RWPE1 (cell line): ENCODE results near the gene KIAA0232.

ENCODE experiments used
- CTCF ChIA-PET: fragments of 350-600 bp; sonication (Branson Sonifier 250); formaldehyde crosslinking; extraction: SDS; loops from one replicate; lab custom pipeline; 2021; lab: Yijun Ruan, JAX
- POLR2A ChIA-PET: fragments of 400-600 bp; formaldehyde crosslinking; extraction: SDS; loops from one replicate; lab custom pipeline; 2020; ENCODE audit warnings: antibody characterized with exemption; ENCODE audit not compliant: low non-redundant PET; lab: Yijun Ruan, JAX
- DNase-seq: peaks from one replicate; pipeline ENCODE4 v3.0.0; 2012; ENCODE audit warnings: low spot score
- H3K27ac ChIP-seq: fragments of 450-650 bp; 2 replicates; pipeline ENCODE4 v1.5.1; 2017
- TF ChIP-seq, protein P1 (sequence below): fragments of 450-650 bp; conservative IDR thresholded peaks from 2 replicates; pipeline ENCODE4 v1.5.1; 2017; ENCODE audit warnings: low read depth, mild to moderate bottlenecking

Gene KIAA0232

DNA sequence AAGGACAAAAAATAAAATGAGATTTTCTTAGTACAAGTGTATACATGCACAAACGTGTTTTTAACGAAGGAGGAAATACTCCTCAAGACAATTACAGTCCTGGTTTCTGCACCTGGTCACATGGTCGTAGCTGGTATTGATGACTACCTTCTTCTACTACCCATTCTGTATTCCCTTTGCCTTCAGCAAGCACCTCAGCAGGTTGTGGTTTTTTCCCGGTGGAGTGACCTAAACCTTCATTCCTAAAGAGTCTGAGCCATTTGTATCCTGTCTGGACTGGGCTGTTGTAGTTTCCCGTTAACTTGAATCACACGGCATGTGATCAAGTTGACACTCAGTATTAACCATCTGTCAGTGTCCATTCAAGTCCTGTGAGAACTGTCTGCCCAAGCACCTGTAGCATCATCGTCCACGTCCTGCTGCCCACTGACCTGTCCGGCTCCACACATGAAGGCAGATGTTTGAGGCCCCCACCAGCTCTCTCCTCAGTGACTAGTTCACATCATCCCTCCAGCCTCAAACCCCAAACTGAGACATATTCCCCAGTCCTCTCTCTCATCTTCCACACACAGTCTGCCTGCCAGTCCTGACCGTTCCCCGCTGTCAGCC, 96.0 kb downstream of the KIAA0232 start:
- POLR2A ChIA-PET = no interaction called here
- CTCF ChIA-PET = no interaction called here
- H3K27ac ChIP-seq = no peak overlapping the region

DNA sequence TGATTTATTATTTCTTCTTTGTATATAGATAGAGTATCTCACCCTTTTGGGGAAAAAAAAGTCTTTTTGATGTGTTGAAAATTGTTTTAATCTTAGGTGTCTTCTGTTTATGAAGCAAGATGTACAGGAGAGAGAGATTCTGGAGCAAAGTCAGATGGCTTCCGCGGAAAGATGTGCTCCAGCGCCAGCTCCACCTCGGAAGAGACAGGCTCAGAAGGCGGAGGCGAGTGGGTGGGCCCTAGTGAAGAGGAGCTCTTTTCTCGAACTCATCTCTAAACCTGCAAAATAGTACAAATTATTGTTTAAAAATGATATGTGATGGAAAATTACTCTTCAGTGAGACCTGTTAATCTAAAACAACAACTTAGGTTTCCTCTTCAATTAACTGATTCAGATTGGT, 98.2 kb downstream of the KIAA0232 start:
- POLR2A ChIA-PET = no interaction called here
- DNase-seq = no peak
- CTCF ChIA-PET = interaction anchor here (0.6 kb wide), 1 partner anchor 123 kb away, joined by 6 read pairs; no protein-coding TSS in a partner anchor
- TF ChIP-seq, protein P1, sequence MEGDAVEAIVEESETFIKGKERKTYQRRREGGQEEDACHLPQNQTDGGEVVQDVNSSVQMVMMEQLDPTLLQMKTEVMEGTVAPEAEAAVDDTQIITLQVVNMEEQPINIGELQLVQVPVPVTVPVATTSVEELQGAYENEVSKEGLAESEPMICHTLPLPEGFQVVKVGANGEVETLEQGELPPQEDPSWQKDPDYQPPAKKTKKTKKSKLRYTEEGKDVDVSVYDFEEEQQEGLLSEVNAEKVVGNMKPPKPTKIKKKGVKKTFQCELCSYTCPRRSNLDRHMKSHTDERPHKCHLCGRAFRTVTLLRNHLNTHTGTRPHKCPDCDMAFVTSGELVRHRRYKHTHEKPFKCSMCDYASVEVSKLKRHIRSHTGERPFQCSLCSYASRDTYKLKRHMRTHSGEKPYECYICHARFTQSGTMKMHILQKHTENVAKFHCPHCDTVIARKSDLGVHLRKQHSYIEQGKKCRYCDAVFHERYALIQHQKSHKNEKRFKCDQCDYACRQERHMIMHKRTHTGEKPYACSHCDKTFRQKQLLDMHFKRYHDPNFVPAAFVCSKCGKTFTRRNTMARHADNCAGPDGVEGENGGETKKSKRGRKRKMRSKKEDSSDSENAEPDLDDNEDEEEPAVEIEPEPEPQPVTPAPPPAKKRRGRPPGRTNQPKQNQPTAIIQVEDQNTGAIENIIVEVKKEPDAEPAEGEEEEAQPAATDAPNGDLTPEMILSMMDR = no peak
- no peak overlapping the region for H3K27ac ChIP-seq

More for the DNA sequence above, 96.0 kb downstream of the KIAA0232 start:
- DNase-seq = no peak
- TF ChIP-seq, protein P1 = no peak

DNA sequence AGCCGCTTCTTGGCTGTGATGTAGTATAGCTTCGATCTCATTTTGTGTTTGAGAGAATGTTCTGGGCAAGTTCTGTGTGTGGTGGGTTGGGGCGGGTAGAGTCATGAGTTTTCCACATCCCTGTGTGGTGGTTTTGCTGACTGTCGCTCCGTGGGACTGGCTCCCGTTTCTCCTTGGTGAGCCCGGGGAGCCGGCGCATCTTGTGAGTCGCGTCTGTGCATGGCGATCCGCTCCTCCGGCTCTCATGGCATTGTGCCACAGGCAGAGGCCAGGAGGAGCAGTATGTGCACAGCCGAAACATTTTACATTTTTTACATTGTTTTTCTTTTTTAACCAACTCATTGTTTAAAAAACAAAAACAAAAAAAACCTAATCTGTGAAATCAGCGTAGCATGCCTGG, 99.4 kb downstream of the KIAA0232 start:
- no peak for DNase-seq

DNA sequence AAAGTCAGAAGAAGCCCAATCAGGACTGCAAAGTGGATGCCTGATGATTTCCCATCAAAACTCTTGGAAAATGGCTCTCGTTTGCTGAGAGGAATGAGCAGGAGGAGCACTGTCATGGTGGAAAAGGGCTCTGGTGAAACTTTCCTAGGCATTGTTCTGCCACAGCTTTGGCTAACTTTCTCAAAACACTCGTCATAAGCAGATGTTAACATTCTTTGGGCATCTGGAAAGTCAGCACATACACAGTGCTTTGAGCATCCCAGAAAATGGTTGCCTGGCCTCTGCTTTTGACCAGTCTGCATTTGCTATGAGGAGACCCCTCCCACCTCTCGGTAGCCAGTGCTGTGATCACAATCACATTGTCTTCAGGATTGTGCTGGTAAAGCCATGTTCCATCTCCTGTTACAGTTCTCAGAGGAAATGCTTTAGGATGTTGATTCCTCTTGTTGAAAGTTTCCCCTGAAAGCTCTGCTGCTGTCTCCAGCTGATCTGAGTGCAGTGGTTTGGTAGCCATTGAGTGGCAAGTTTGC, 101.9 kb downstream of the KIAA0232 start:
- DNase-seq = no peak
- TF ChIP-seq, protein P1 = no peak
- POLR2A ChIA-PET = no interaction called here
- CTCF ChIA-PET = no interaction called here
- no peak overlapping the region for H3K27ac ChIP-seq

More for the DNA sequence above, 99.4 kb downstream of the KIAA0232 start:
- ChIA-PET CTCF (interaction anchor here (0.6 to 0.7 kb wide), 2 partner anchors 187 to 533 kb away, joined by 3 to 7 read pairs; no protein-coding TSS in a partner anchor), POLR2A (no interaction called here)
- H3K27ac ChIP-seq = no peak overlapping the region
- TF ChIP-seq, protein P1 = no peak

DNA sequence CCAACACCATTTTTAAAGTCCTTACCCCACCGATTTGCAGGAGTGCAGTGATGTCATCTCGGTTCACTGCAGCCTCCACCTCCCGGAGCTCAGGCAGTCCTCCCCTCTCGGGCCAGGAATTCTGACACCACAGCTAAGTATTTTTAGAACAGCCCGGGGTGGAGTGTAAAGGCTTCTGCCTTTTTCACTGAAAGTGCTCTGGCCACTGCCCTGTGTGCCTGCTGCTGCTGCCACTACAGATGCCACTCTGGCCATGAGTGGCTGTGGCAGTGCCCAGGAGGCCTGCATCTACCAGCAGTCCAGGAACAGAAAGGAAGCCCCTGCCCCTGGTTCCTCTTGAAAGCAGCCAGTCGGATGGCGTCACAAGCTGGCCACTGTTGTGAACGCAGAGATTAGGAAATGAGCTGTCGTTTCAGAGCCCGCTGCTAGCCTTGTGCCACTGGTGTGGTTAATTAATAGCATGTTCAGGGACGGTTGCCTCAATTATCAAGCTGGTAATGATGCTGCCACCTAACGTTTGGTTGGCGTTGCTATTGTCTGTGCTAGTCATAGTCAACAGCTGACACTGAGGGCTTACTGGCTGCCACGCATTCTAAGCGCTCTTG, 103.5 kb downstream of the KIAA0232 start:
- ChIA-PET POLR2A (interaction anchor here (1.2 kb wide), 1 partner anchor 169 kb away, joined by 7 read pairs; no protein-coding TSS in a partner anchor), CTCF (interaction anchor here (0.6 to 1.1 kb wide), 6 partner anchors 20 to 312 kb away, joined by 3 to 4 read pairs (median 3); no protein-coding TSS in a partner anchor)
- TF ChIP-seq, protein P1 = 0 out of 2 replicates have a peak, but pooled peaks have one; percentile 14
- no peak for DNase-seq
- H3K27ac ChIP-seq = peak overlapping the region; percentile 67

DNA sequence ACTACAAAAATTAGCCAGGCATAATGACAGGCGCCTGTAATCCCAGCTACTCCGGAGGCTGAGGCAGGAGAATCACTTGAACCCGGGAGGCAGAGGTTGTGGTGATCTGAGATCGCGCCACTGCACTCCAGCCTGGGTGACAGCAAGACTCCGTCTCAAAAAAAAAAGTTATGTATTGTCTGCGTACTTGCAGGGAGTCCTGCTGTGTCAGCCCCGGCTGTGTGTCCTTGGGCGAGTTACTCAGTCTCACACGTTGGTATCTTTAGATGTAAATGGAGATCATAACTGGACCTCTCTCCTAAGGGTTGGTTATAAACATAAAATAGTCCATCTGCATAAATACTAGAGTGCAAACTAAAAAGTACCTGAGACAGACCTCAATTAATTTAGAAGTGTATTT, 104.4 kb downstream of the KIAA0232 start:
- ChIA-PET POLR2A (no interaction called here), CTCF (interaction anchor here (0.6 to 1.1 kb wide), 5 partner anchors 78 to 188 kb away, joined by 3 to 4 read pairs (median 3); no protein-coding TSS in a partner anchor)
- H3K27ac ChIP-seq = no peak overlapping the region
- no peak for DNase-seq
- TF ChIP-seq, protein P1 = no peak
